ENCODE results near the gene HNRNPLL.

The HNRNPLL gene

DNA sequence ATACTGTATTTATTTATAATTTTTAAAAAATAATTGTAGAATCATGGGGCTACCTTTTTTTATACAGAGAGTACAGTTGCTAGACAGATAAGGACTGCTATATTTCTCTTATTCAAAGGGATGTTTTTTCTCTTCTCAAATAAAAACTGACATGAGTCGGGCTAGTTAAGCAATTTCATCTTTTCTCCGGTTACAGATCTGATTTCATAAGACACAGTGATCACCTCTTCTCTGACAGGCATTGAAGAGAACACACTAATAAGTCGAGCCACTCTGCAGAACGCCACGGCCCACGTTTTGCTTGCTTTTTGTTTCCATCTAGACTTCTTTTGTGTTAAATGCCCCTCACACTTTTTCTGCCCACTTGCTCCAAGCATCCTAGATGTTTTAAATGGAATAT lies 85.4 kb downstream of the HNRNPLL start:
- TF ChIP-seq, protein P1, sequence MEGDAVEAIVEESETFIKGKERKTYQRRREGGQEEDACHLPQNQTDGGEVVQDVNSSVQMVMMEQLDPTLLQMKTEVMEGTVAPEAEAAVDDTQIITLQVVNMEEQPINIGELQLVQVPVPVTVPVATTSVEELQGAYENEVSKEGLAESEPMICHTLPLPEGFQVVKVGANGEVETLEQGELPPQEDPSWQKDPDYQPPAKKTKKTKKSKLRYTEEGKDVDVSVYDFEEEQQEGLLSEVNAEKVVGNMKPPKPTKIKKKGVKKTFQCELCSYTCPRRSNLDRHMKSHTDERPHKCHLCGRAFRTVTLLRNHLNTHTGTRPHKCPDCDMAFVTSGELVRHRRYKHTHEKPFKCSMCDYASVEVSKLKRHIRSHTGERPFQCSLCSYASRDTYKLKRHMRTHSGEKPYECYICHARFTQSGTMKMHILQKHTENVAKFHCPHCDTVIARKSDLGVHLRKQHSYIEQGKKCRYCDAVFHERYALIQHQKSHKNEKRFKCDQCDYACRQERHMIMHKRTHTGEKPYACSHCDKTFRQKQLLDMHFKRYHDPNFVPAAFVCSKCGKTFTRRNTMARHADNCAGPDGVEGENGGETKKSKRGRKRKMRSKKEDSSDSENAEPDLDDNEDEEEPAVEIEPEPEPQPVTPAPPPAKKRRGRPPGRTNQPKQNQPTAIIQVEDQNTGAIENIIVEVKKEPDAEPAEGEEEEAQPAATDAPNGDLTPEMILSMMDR (IDR thresholded peaks at IDR 0.05), result no peak
- Histone ChIP-seq H3K4me3 (no peak overlapping the region), H3K27ac (no peak overlapping the region)

DNA sequence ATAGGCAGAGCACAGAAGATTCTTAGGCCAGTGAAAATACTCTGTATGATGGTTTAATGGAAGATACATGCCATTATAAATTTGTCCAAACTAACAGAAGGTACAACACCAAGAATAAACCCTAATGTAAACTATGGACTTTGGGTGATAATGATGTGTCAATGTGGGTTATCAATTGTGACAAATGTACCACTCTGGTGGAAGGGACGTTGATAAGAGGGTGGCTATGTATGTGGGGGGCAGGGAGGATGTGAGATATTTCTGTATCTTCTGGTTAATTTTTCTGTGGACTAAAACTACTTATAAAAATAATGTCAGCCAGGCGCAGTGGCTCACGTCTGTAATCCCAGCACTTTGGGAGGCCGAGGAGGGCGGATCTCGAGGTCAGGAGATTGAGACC lies 86.2 kb downstream of the HNRNPLL start:
- Histone ChIP-seq H3K4me3 (no peak overlapping the region), H3K27ac (no peak overlapping the region)
- TF ChIP-seq, protein P1 (IDR thresholded peaks at IDR 0.05), result no peak
- no peak for DNase-seq (ENCODE audit: low spot score)

More for the DNA sequence above, 85.4 kb downstream of the HNRNPLL start:
- no peak for DNase-seq (ENCODE audit: low spot score)

DNA sequence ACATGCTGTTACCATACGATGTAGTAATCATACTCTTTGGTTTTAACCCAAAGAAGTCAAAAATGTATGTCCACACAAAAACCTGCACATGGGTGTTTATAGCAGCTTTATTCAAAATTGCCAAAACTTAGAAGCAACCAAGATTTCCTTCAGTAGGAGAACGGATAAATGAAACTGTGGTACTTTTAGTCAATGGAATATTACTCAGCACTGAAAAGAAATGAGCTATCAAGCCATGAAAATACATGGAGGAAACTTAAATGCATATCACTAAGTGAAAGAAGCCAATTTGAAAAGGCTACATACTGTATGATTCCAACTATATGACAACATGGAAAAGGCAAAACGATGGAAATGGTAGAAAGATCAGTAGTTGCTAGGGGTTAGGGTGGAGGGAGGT lies 86.6 kb downstream of the HNRNPLL start:
- peak overlapping the region in 1 of 2 donors; percentile 56 for H3K27ac ChIP-seq
- TF ChIP-seq, protein P1 (IDR thresholded peaks at IDR 0.05), result no peak
- H3K4me3 ChIP-seq, result no peak overlapping the region
- no peak for DNase-seq (ENCODE audit: low spot score)

DNA sequence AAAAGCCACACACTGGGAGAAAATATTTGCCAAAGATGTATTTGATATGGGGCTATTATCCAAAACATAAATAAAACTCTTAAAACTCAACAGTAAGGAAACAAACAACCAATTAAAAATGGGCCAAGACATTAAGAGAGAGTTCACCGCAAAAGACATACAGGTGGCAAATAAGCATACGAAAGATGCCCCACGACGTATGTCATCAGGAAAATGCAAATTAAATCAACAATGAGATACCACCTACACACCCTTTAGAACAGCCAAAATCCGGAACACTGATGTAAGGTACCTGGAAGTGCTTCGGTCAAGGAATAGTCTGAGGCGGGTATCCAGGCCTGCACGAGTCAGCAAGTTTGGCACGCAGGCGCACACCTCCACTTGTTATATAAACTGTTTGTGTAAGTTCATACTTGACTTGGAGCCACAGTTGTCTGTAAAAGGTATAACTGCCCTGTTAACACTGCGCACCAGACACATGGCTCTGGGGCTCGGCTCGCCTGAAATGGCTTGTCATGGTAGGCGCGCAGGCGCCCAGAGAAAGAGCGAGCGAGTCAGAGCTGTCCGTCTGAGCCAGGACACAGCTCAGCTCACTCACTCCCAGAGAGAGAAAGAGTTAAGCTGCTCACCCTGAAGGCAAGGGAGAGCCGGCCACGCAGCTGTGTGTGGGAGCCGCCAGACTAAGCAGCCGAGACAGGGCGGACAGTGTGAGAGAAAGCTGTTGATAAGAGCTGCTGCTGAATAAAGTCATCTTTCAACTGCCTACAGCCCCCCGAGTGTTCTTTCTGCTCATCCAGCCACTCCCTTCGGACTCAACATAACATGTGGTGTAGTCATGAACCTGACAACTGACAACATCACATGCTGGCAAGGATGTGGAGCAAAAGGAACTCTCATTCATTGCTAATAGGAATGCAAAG lies 87.3 kb downstream of the HNRNPLL start:
- TF ChIP-seq, protein P1 (IDR thresholded peaks at IDR 0.05), result no peak
- Histone ChIP-seq H3K27ac (peak overlapping the region; percentile 22 to 56), H3K4me3 (peak overlapping the region; percentile 54)
- no peak for DNase-seq (ENCODE audit: low spot score)

DNA sequence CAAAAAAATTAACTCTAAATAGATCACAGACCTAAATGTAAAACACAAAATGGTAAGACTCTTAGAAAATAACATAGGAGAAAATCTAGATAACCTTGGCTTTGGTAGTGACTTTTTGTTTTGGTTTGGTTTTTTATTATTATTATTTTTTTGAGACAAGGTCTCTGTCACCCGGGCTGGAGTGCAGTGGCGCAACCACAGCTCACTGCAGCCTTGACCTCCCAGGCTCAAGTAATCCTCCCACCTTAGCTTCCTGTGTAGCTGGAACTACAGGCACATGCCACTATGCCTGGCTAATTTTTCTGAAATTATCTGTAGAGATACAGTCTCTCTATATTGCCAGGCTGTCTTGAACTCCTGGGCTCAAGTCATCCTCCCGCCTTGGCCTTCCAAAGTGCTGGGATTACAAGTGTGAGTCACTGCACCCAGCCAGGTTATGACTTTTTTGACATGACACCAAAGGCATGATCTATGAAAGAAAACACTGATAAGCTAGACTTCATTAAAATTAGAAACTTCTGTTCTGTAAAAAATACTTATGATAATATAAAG lies 88.0 kb downstream of the HNRNPLL start:
- Histone ChIP-seq H3K27ac (no peak overlapping the region), H3K4me3 (no peak overlapping the region)
- no peak for DNase-seq (ENCODE audit: low spot score)
- TF ChIP-seq, protein P1 (IDR thresholded peaks at IDR 0.05), result no peak

DNA sequence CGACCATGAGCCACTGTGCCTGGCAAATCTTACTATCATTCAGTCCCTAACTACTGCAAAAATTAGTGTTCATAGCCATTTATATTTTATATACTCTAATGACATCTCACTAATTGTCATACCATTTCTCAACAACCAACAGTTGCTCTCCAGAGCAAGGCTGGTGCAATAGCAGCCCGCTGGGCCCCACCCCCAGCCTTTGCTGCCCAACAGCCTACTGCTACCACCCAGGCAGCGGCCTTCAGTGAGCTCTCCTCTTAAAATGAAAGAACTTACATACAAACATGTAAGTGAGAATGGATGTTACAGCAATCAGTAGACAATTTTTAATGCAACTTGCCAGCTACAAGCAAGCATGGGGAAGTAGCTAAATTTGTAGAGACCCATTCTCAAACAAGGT lies 90.5 kb downstream of the HNRNPLL start:
- TF ChIP-seq, protein P1 (IDR thresholded peaks at IDR 0.05), result no peak
- Histone ChIP-seq H3K4me3 (no peak overlapping the region), H3K27ac (no peak overlapping the region)
- DNase-seq (ENCODE audit: low spot score), result no peak
